Posterior vena cava (tissue), 2 donors: ENCODE measurements around the gene HS3ST6. TPM values are rescaled to one million over a fixed set of nuclear protein-coding genes. Genes with fewer than 3 reads are reported as not detected.
"Not testable (repeated sequence)": the region's sequence is repeated elsewhere in the genome, so short reads cannot be mapped to it uniquely, and the experiment has no call there.

ENCODE experiments used
- DNase-seq: peaks from one replicate; pipeline ENCODE4 v3.0.0-alpha.2; 2020; ENCODE audit warnings: low spot score
- intact Hi-C, 2 donors: fragments of 100-400 bp; cut with DNase I; formaldehyde crosslinking; loops; one replicate each; pipeline versions ENCODE4 v1.14.1 to v1.14.2; 2022 to 2023
- total RNA-seq, 2 donors: library from RNA; stranded (reverse); fragmentation: NEBNext Ultra II Directional; extraction: Animal tissue kit (Norgen Biotek cat#: 25700); gene quantifications; one replicate each; pipeline ENCODE4 v1.2.1, GENCODE V29; 2021
- donor health status: DM: yes; HTN: yes; CAD: no.
- donor health status: DM: yes; HTN: yes; CAD: no.

HS3ST6 gene
- total RNA-seq, 2 donors from 2014 or later = not detected

DNA sequence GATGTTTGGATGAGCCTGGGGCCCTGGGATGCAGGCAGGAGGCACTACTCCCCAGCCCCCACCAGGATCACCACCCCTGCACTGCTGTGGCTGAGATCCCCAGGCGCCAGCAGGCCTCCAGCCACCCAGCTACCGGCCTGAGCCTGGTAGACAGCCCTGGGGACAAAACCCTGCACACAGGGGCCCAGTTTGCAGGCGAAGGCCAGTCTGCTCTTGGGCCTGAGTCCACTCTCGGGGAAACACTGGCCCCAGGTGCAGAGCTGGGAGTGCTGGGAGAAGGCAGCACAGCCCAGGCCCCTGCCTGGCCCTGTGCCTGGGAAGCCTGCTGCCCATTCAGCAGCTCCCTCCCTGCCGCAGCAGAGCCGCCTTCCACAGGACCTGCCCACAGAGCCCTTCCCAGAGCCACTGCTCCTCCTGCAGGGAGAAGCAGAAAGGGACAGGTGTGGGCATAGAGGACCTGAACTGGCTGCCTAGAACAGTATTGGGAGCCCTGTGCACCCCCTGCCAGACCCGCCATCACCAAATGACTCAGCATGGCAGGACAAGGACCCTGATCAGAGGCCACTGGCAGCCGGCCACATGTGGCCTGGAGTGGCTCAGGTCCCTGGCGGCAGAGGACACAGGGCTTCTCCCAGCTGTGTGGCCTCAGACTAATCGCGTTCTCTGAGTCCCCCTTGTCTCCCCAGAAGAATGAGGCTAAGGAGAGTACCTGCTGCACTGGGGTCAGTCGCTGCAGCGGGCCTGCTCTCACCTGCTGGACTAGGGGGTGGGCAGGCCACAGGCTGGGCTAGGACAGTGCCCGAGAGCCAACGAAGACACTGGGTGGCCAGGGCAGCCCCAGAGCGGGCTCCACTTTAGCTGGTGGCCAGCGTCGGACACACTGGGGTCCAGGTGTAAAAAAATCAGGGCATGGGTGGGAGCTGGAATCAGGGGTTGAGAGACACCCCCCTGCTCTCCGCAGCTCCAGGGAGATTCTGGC lies 14.1 kb upstream of the HS3ST6 start:
- no peak for DNase-seq
- intact Hi-C loops = loop anchor here in 1 of 2 donors (5.0 kb wide), 1 partner anchor 70 kb away; no protein-coding TSS in a partner anchor

DNA sequence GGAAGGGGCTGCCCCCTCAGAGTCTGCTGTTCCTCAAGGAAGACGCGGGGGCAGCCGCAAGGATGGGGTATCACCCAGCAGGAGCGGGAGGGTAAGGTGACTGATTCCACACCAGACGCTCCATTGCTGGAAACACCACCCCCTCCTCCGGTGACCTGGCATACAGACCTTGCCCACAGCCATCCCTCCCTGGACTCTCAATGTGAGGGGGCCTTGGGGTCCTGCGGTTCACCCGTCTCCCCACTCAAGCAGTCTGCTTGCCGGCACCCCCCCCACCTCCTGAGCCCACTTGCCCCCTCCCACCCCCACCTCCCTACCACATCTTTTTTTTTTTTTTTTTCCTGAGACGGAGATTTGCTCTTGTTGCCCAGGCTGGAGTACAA lies 12.1 kb upstream of the HS3ST6 start:
- DNase-seq = no peak
- intact Hi-C loops = loop anchor here in 1 of 2 donors (5.0 kb wide), 1 partner anchor 68 kb away; no protein-coding TSS in a partner anchor

DNA sequence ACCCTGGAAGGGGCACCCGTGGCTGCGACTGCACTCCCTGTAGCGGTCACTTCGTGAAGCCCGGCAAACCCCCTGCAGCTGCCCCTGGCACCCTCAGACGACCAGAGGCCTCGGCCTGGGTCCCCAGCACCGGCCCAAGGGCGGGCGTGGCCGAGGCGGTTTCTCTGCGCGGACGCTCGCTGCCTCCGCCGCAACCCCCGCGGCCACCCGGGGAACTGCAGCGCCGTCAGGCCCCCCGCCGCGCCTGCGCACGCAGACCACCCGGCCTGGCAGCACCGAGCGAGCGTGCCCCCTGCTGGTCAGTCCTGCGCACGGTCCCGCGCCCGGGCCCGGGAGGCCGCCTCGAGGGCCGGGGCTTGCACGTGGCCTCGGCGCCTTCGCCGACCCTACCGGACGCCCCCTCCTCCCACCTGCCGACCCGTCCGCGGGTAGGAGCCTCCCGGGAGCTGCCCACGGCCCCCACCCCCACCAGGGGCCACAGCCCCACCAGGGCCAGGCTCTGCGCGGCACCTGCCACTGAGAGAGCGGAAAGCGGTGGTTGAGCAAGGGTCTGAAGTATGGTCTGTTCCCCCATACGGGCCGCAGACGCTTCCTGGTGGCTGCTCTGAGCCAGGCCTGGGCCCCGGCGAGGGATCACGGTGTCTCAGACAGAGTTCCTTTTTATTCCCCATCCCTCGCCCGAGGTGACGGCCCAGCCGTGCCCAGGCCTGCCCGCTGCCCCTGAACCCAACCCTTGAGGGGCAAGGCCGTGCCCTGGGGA lies 11.5 kb upstream of the HS3ST6 start:
- peak; percentile 97 for DNase-seq
- intact Hi-C loops = loop anchor here (2.0 to 5.0 kb wide), 2 partner anchors 65 to 67 kb away; no protein-coding TSS in a partner anchor

DNA sequence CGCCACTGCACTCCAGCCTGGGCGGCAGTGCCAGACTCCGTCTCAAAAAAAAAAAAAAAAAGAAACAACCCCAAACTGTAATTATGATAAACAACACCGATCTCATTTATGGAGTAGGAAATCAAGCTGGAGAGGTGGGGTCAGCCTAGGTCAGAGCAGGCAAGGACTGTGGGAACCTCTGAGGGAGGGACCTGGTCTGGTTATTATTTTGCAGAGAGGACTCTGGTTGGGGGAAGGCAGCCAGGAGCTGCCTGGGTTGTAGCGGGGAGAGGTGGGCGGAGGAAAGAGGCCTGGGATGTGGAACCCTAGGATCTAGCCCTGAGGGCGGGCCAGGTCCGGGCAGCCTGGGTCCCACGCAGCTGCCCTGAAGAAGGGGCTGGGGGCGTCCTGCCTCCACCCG lies 10.9 kb upstream of the HS3ST6 start:
- intact Hi-C loops = loop anchor here in 1 of 2 donors (2.0 kb wide), 1 partner anchor 64 kb away; no protein-coding TSS in a partner anchor
- DNase-seq = no peak

DNA sequence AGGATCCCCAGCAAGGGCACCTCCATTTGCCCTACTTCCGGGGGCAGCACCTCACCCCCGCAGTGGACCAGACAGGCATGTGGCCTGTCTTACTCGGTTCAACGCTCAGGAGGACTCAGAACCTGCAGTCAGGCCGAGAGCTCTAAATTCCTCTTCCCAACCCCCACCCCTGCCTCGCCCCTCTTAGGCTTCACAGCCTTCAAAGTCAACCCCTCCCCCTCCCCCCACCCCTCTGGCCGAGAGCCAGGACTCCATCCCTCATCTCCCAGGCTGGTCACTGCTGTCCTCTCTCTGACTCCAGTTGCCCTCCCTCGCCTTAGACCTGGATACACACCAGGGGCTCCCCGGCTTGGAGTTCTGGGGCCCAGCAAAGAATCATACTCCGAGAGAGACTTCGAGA lies 8.1 kb upstream of the HS3ST6 start:
- DNase-seq = no peak
- intact Hi-C loops = no loop called here

DNA sequence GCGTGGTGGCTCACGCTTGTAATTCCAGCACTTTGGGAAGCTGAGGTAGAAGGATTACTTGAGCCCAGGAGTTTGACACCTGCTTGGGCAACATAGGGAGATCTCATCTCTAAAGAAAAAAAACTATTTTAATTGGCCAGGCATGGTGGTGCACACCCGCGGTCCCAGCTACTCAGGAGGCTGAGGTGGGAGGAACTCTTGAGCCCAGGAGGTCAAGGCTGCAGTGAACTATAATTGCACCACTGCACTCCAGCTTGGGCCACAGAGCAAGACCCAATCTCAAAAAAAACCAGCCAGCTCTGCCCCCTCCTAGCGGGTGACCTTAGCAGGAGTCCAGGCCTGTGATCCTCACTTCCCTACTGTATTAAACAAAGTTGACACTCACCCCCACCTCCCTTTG lies 5.9 kb upstream of the HS3ST6 start:
- DNase-seq = no peak
- intact Hi-C loops = loop anchor here (5.0 kb wide), 2 partner anchors 72 to 1353 kb away; no protein-coding TSS in a partner anchor

DNA sequence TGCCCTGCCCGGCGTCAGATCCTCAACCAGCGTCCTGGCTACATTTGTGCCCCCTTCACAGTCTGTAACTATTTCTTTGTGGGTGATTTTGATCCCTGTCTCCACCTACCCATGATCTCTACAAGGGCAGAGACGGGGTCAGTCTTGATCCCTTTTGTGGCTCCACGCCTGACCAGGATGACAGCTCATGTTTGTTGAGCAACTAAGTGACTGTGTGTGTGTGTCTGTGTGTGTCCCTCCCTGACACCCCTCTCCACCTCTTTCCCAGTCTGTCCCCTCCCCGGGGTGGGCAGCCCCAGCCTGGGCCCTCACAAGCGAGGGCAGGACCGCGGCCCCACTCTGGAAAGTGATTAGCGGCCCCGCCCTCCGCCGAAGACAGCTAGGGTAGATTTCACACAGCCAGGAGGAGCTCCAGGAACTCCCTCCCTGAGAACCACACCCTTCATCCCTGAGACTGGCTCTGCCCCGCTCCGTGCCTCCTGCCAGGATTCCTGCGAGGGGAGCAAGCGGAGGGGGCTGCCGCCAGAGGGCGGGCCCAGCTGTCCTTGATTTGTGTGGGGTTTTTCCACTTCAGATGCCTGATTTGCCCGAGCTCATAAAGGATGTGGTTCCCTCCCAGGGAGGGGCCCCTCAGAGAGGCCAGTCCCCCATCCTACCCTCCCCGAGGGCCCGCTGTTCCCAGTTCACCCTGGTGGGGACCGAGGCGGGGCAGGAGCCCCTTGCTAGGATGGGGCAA lies 5.3 kb upstream of the HS3ST6 start:
- intact Hi-C loops = loop anchor here (5.0 kb wide), 2 partner anchors 71 to 1354 kb away; no protein-coding TSS in a partner anchor

DNA sequence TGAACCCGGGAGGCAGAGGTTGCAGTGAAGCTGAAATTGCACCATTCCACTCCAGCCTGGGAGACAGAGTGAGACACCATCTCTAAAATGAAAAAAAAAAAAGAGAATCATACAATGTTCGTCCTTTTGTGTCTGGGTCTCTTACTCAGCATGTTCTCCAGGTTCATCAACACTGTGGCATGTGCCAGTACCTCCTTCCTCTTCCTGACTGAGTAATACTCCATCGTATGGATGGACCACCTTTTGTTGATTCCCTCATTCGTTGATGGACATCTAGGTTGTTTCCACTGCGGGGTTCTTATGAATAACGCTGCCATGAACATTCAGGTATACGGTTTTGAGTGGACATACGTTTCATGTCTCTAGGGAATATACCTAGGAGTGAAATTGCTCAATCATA lies 4.1 kb upstream of the HS3ST6 start:
- intact Hi-C loops = loop anchor here (5.0 kb wide), 2 partner anchors 70 to 1355 kb away; no protein-coding TSS in a partner anchor
- no peak for DNase-seq

More for the DNA sequence above, 5.3 kb upstream of the HS3ST6 start:
- no peak for DNase-seq

DNA sequence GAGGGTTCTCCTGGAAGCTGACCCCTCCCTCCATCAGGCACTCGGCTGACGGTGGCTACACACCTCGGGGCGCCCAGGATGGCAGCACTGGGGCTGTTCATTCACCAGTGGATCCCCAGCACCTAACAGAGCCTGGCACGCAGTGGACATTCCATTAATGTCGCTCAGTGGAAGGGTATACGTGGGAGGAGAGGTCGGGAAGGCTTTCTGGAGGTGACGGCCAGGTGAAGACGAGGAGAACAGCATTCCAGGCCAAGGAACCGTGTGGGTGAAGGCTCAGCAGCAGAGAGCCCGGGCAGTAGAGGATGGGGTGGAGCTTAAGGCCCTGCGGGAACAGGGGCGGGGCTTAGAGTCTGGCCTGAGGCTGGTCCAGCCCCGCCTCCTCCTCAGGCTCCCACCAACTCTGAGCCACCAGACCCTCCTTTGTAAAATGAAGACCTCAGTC lies 2.5 kb upstream of the HS3ST6 start:
- no peak for DNase-seq
- intact Hi-C loops = loop anchor here (5.0 kb wide), 2 partner anchors 68 to 1357 kb away; no protein-coding TSS in a partner anchor

DNA sequence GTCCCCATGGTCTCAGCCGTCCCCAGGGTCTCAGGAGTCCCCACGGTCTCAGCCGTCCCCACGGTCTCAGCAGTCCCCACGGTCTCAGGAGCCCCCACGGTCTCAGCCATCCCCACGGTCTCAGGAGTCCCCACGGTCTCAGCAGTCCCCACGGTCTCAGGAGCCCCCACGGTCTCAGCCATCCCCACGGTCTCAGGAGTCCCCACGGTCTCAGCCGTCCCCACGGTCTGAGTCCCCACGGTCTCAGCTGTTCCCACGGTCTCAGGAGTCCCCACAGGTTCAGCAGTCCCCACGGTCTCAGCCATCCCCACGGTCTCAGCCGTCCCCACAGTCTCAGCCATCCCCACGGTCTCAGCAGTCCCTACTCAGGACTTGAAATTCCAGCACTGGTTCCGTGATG lies 1.9 kb upstream of the HS3ST6 start:
- not testable (repeated sequence) for DNase-seq
- intact Hi-C loops = loop anchor here (5.0 kb wide), 2 partner anchors 68 to 1357 kb away; no protein-coding TSS in a partner anchor

DNA sequence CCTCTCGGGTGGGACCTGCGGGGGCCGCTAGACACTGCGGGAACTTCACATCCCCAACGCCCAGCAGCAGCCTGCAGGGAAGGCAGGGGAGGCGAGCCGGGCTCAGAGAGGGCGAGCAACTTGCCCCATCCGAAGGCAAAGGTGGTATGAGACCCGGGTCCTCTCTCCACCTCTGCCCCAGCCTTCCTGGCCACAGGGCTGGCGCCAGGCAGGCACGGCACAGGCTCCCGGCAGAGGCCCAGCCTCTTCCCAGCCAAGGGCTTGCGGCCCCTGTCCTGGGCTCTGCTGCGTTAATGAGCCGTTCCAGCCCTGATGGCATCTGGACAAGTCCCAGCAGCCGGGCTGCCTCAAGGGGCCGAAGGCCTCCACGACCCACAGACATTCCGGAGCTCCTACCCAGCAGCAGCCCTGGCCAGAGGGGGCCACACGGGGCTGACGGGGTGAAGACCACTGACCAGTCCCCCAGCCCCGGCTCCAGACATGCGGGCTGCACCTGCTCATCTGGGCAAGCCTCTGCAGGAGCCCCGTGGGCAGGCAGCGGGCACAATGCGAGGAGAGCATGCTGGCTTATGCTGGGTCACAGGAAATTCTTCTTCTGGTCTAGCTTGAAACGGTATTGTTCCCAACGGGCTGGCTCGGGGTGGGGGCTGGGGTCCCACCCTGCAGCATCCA lies 1.2 kb upstream of the HS3ST6 start:
- intact Hi-C loops = no loop called here
- DNase-seq = no peak

DNA sequence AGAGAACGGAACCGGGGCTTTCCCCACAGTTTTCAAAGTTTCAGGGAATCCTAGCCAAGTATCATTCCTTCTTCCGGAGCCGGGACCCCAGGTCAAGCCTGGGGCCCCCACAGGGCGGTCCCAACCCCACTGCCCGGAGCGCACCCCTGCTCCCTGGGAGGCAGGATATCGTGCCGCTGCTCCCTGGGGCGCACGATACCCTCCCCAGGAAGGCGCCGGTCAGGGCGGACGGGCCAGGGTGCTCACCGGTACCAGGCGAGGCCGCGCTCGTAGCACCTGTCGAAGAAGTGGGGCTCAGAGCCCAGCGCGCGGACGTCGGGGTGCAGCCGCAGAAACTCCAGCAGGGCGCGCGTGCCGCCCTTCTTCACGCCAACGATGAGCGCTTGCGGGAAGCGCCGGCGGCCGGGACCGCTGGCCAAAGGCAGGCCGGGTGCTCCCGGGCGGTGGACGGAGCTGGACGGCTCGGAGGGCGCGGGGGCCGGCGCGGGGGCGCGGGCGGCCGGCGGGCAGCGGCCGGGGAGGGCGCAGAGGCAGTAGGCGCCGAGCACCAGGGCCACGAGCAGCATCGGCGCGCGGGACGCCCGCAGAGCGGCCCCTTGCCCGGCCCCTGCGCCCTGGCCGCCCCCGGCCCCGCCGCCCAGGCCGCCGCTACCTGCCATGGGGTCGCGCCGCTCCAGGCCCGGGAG lies 407 bp downstream of the HS3ST6 start:
- no peak for DNase-seq
- intact Hi-C loops = no loop called here

DNA sequence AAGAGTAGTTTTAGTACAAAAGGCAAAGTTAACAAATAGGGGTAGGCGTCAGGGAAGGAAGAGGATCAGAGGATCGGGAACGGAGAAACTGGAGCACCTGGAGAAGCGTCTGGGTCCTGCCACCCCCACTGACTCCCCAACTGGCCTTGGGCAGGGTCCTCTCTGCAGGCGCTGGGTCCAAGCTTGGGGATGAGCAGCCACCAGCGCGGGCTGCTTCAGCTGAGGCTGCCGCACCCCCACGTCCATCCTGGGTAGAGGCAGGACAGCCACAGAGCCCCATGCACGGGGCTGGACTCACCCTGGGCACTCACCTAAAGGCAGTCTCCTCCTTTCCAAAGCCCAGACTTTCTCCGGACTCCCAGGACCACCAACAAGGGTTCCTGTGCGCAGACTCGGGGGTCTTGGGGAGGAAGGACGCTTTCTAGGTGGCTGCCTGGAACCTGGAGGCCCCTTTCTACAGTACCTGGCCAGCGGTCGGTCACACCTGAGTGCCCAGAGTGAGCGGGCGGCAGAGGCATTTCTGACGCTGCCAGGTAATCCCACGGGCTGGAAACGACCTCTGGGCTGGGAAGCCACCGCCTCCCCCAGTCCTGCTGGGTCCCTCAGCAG lies 1.1 kb downstream of the HS3ST6 start:
- intact Hi-C loops = no loop called here
- DNase-seq = no peak

DNA sequence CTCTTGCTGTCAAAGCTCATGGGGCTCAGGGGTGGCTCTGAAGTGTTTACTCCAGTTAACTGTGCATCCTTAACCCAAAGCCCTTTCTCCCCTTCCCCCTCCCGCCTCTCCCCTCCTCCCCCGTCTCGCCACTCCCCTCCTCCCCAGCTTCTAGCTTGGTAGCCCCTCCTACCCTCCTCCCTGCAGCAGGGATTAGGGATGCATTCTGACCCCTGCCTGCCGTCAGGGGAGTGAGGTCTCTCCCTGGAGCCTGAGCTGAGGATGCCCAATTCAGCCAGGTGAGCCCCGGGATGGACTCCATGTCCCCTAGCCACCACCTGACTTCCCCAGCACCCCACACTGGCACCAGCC lies 1.6 kb downstream of the HS3ST6 start:
- no peak for DNase-seq
- intact Hi-C loops = no loop called here

DNA sequence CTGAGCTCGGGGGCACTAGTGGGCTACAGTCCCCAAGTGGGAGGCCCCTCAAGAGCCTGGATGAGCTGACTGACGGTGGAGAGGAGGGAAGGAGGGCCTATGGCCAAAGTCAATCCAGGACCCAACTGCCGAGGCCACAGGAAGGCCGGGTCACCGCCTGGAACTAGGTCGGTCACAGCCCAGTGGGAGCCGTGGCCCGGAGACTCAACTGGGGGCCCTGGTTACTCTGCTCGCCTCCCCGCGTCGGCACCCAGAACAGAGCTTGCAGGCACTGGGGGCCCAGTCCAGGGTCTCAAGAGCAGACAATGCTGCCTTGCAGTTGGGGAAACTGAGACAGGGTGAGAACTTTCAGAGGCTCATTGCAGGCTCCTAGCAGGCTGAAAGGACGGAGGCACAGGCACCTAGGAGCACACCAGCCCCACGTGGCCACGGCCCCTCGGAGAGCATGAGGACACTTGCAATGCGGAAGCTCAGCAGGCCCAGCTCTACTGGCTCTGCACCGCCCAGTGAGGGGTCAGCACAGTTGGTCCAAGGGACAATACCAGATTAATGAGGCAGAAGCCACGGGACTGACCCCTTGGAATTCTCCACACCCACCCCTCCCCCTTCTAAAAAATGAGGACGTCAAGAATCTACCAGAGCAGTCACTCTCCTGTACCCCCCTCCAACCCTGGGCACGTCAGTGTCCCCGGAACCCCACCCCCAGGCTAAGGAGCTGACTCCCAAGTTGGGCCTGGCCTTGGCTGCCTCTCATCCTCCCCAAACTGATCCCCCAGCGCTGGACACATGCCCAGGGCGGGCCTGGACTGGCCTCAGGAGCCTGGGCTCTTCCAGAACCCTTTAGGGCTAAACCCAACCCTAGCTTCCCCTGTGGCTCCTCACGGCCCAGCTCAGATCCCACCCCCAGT lies 2.2 kb downstream of the HS3ST6 start:
- intact Hi-C loops = no loop called here
- DNase-seq = no peak

DNA sequence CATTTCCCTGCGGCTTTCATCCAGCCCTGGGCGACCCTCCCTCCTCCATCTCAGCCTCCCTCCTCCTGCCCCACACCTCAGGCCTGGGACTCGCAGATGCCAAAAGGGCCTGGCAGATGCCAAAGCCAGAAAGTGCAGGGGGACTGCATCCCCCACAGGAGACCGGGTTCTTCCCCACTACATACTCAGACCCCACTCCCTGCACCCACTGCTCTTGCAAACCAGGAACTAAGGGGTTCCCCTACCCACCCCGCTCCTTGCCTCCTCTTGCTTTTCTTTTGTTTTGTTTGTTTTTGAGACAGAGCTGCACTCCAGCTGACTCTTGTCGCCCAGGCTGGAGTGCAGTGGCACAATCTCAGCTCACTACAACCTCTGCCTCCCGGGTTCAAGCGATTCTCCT lies 3.2 kb downstream of the HS3ST6 start:
- no peak for DNase-seq
- intact Hi-C loops = no loop called here
